SIG-M5 treated with dmso at 0.1 percent for 504 hours (cell line): ENCODE data around the gene B4GALT5.
"Not testable (repeated sequence)": the region's sequence is repeated elsewhere in the genome, so short reads cannot be mapped to it uniquely, and the experiment has no call there.

Source experiments
- DNase-seq: peaks from one replicate; lab custom pipeline; 2025; ENCODE audit not compliant: unreplicated experiment; lab: John Stamatoyannopoulos, UW

B4GALT5 gene

GRCh38 chr20:49713753-49714712 is at the start of gene B4GALT5:
TSS of gene B4GALT5 (minus strand) at chr20:49713878. CDS start at chr20:49713690, 188 bp downstream.
- peak; percentile 90 for DNase-seq

- no peak for DNase-seq
These were observed 49.5 kb upstream of the B4GALT5 start for GRCh38 chr20:49762940-49763766.

GRCh38 chr20:49761888-49762287 is 48.2 kb upstream of the B4GALT5 start:
- DNase-seq: not testable (repeated sequence)

- no peak for DNase-seq
These were observed 45.7 kb upstream of the B4GALT5 start for GRCh38 chr20:49759266-49759950.

- DNase-seq: no peak
These were observed 45.1 kb upstream of the B4GALT5 start for GRCh38 chr20:49758781-49759180.

- DNase-seq: no peak
These were observed 43.9 kb upstream of the B4GALT5 start for GRCh38 chr20:49757597-49757996.

- DNase-seq: no peak
These were observed 42.6 kb upstream of the B4GALT5 start for GRCh38 chr20:49756241-49756640.

GRCh38 chr20:49754596-49754995 is 40.9 kb upstream of the B4GALT5 start:
- no peak for DNase-seq

- DNase-seq: no peak
These were observed 39.5 kb upstream of the B4GALT5 start for GRCh38 chr20:49753133-49753532.

GRCh38 chr20:49752201-49752903 is 38.7 kb upstream of the B4GALT5 start:
- DNase-seq: no peak

GRCh38 chr20:49751397-49751736 is 37.7 kb upstream of the B4GALT5 start:
- DNase-seq: no peak

- no peak for DNase-seq
These were observed 37.1 kb upstream of the B4GALT5 start for GRCh38 chr20:49750611-49751396.

GRCh38 chr20:49749625-49750024 is 35.9 kb upstream of the B4GALT5 start:
- no peak for DNase-seq

GRCh38 chr20:49748525-49748838 is 34.8 kb upstream of the B4GALT5 start:
- DNase-seq: no peak

GRCh38 chr20:49747707-49748524 is 34.2 kb upstream of the B4GALT5 start:
- no peak for DNase-seq

GRCh38 chr20:49742948-49743347 is 29.3 kb upstream of the B4GALT5 start:
- no peak for DNase-seq

GRCh38 chr20:49741977-49742376 is 28.3 kb upstream of the B4GALT5 start:
- DNase-seq: no peak

- DNase-seq: no peak
These were observed 27.1 kb upstream of the B4GALT5 start for GRCh38 chr20:49740807-49741206.

GRCh38 chr20:49739042-49739441 is 25.4 kb upstream of the B4GALT5 start:
- DNase-seq: no peak
